ENCODE results near the gene C1orf141.

C1orf141 gene

GRCh38 chr1:67134695-67135094, at the start of gene C1orf141:
Gene C1orf141, minus strand, starts transcription at chr1:67134970. Its CDS starts 7,730 bp downstream, at chr1:67127240.
- Histone ChIP-seq H4K20me1 (ENCODE audit: insufficient read depth, low read length) (no peaks in the 10 kb centered on the region), H2AFZ (ENCODE audit: low read length) (no peak within 1 kb of the TSS), H3F3A (ENCODE audit: insufficient read depth, low read length) (no peaks in the 10 kb centered on the region), H3K79me2 (ENCODE audit: insufficient read depth, low read length) (no peaks in the 10 kb centered on the region), H3K4me1 (ENCODE audit: insufficient read depth, low read length, severe bottlenecking) (no peaks in the 10 kb centered on the region), H3K9me3 (ENCODE audit: low read length) (no peaks in the 10 kb centered on the region), H3K4me3 (ENCODE audit: low read depth, low read length, poor library complexity, severe bottlenecking) (no peak within 1 kb of the TSS), H3K36me3 (ENCODE audit: insufficient read depth, low read length) (no peaks in the 10 kb centered on the region), H3K9ac (ENCODE audit: low read length) (no peak within 1 kb of the TSS), H3K27ac (ENCODE audit: low read depth, low read length, poor library complexity, severe bottlenecking) (no peak within 1 kb of the TSS), H3K9me2 (ENCODE audit: low read depth, low read length) (no peaks in the 10 kb centered on the region), H3K27me3 (ENCODE audit: insufficient read depth, low read length) (no peaks in the 10 kb centered on the region), H3K4me2 (ENCODE audit: low read length) (no peak within 1 kb of the TSS)
- no peak for TF ChIP-seq EZH2 (IDR thresholded peaks at IDR 0.05; ENCODE audit: borderline replicate concordance, low read length)
- TF ChIP-seq CTCF (IDR thresholded peaks at IDR 0.05; ENCODE audit: low read length), result no peak

- no peaks in the 10 kb centered on the region for H3K27me3 ChIP-seq (ENCODE audit: insufficient read depth, low read length)
- H3K4me2 ChIP-seq (ENCODE audit: low read length), result no peak overlapping the region
- no peaks in the 10 kb centered on the region for H3K36me3 ChIP-seq (ENCODE audit: insufficient read depth, low read length)
- H3K4me3 ChIP-seq (ENCODE audit: low read depth, low read length, poor library complexity, severe bottlenecking), result no peak overlapping the region
- H4K20me1 ChIP-seq (ENCODE audit: insufficient read depth, low read length), result no peaks in the 10 kb centered on the region
- H2AFZ ChIP-seq (ENCODE audit: low read length), result no peak overlapping the region
- no peak overlapping the region for H3K27ac ChIP-seq (ENCODE audit: low read depth, low read length, poor library complexity, severe bottlenecking)
- no peaks in the 10 kb centered on the region for H3K79me2 ChIP-seq (ENCODE audit: insufficient read depth, low read length)
- TF ChIP-seq CTCF (IDR thresholded peaks at IDR 0.05; ENCODE audit: low read length) (no peak), EZH2 (IDR thresholded peaks at IDR 0.05; ENCODE audit: borderline replicate concordance, low read length) (no peak)
- H3F3A ChIP-seq (ENCODE audit: insufficient read depth, low read length), result no peaks in the 10 kb centered on the region
- no peak overlapping the region for H3K9ac ChIP-seq (ENCODE audit: low read length)
- no peaks in the 10 kb centered on the region for H3K4me1 ChIP-seq (ENCODE audit: insufficient read depth, low read length, severe bottlenecking)
- no peaks in the 10 kb centered on the region for H3K9me2 ChIP-seq (ENCODE audit: low read depth, low read length)
- no peaks in the 10 kb centered on the region for H3K9me3 ChIP-seq (ENCODE audit: low read length)
These were observed 40.8 kb upstream of the C1orf141 start for GRCh38 chr1:67175530-67176087.

GRCh38 chr1:67174716-67175284, 40.0 kb upstream of the C1orf141 start:
- Histone ChIP-seq H3K4me2 (ENCODE audit: low read length) (no peak overlapping the region), H3K36me3 (ENCODE audit: insufficient read depth, low read length) (no peaks in the 10 kb centered on the region), H3K9ac (ENCODE audit: low read length) (no peak overlapping the region), H3K79me2 (ENCODE audit: insufficient read depth, low read length) (no peaks in the 10 kb centered on the region), H3K4me3 (ENCODE audit: low read depth, low read length, poor library complexity, severe bottlenecking) (no peak overlapping the region), H3K27me3 (ENCODE audit: insufficient read depth, low read length) (no peaks in the 10 kb centered on the region), H4K20me1 (ENCODE audit: insufficient read depth, low read length) (no peaks in the 10 kb centered on the region), H3K27ac (ENCODE audit: low read depth, low read length, poor library complexity, severe bottlenecking) (no peak overlapping the region), H3K9me2 (ENCODE audit: low read depth, low read length) (no peaks in the 10 kb centered on the region), H3F3A (ENCODE audit: insufficient read depth, low read length) (no peaks in the 10 kb centered on the region), H3K4me1 (ENCODE audit: insufficient read depth, low read length, severe bottlenecking) (no peaks in the 10 kb centered on the region), H2AFZ (ENCODE audit: low read length) (no peak overlapping the region), H3K9me3 (ENCODE audit: low read length) (no peaks in the 10 kb centered on the region)
- no peak for TF ChIP-seq CTCF (IDR thresholded peaks at IDR 0.05; ENCODE audit: low read length)
- TF ChIP-seq EZH2 (IDR thresholded peaks at IDR 0.05; ENCODE audit: borderline replicate concordance, low read length), result no peak
